Peyer's patch (tissue), 4 donors: Measurements from ENCODE around the gene NOTUM.

Source experiments
- POLR2A ChIP-seq, 2 donors: fragments of 450-650 bp; IDR thresholded peaks; one replicate each; pipeline ENCODE4 v1.5.1; 2017; ENCODE audit warnings: antibody characterized with exemption in 2 of 2, mild to moderate bottlenecking in 2 of 2, moderate library complexity in 2 of 2
- TF ChIP-seq, protein P1 (sequence below), 6 experiments: fragments of 450-650 bp in 4 of 6; fragments of 200-600 bp in 2 of 6; sonication (generic) in 1 of 6; IDR thresholded peaks; one replicate each; pipeline ENCODE4 v1.5.1; 2017 to 2019; ENCODE audit warnings: antibody characterized with exemption in 6 of 6, mild to moderate bottlenecking in 3 of 6, moderate library complexity in 1 of 6

DNA sequence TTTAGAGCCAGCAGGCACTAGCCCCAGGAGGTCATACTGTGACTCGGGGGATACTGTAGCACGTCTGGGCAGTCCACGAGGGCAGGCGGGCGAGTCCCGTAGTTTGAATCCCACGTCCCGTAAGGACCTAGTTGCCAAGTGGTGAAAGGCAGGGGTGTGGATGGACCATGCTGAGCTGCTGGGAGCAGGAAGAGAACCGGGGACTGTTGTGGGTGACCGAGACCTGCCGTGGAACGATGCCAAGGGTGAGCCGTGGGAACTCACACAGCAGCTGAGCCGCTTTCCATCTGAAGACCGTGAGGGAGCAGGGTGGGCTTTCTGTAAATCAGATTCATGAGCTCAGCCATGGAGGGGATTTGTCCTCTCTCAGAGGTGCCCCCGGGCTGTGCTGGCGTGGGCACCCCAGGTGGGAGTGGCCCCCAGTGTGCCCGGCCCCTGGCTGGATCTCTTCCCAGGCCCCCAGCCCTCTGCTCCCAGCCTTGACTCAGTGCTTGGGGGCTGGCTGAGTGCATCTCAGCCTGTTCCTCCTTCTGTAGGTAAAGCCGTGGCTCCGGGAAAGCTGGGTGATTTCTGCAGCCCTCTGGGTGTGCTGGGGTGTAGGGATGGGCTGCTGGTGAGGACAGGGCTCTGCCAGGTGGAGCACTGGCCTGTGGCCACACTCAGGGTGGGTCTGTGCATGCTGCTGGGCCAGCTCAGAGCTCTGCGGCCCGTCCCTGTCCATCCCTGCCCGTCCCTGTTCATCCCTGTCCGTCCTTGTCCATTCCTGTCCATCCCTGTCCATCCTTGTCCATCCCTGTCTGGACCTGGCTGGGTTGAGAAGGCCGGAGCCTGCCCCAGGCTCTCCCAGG is 30.1 kb upstream of the NOTUM start:
- TF ChIP-seq, protein P1, sequence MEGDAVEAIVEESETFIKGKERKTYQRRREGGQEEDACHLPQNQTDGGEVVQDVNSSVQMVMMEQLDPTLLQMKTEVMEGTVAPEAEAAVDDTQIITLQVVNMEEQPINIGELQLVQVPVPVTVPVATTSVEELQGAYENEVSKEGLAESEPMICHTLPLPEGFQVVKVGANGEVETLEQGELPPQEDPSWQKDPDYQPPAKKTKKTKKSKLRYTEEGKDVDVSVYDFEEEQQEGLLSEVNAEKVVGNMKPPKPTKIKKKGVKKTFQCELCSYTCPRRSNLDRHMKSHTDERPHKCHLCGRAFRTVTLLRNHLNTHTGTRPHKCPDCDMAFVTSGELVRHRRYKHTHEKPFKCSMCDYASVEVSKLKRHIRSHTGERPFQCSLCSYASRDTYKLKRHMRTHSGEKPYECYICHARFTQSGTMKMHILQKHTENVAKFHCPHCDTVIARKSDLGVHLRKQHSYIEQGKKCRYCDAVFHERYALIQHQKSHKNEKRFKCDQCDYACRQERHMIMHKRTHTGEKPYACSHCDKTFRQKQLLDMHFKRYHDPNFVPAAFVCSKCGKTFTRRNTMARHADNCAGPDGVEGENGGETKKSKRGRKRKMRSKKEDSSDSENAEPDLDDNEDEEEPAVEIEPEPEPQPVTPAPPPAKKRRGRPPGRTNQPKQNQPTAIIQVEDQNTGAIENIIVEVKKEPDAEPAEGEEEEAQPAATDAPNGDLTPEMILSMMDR (IDR thresholded peaks at IDR 0.05), result no peak
- no peak for TF ChIP-seq POLR2A (IDR thresholded peaks at IDR 0.05)
